DOHH2 (cell line): ENCODE results near the gene FAM184A.

Source experiments
- H3F3A ChIP-seq: fragments of 200-600 bp; sonication (generic), shearing (Covaris generic); 2 replicates; pipeline ENCODE4 v1.6.0; 2016; ENCODE audit warnings: antibody characterized with exemption, mild to moderate bottlenecking; ENCODE audit not compliant: control insufficient read depth, insufficient read depth
- H3K27ac ChIP-seq: fragments of 200-600 bp; sonication (generic); 2 replicates; pipeline ENCODE4 v1.5.1; 2014; ENCODE audit warnings: low read depth, mild to moderate bottlenecking, low read length, moderate library complexity
- H3K27me3 ChIP-seq: fragments of 200-600 bp; sonication (generic); 2 replicates; pipeline ENCODE4 v1.6.1; 2014; ENCODE audit warnings: mild to moderate bottlenecking, low read length, mixed read lengths; ENCODE audit not compliant: control insufficient read depth
- H3K36me3 ChIP-seq: fragments of 200-600 bp; sonication (generic); 2 replicates; pipeline ENCODE4 v1.6.1; 2014; ENCODE audit warnings: mild to moderate bottlenecking, low read length, moderate library complexity, mixed read lengths; ENCODE audit not compliant: control insufficient read depth
- H3K4me1 ChIP-seq: fragments of 200-600 bp; sonication (generic); 2 replicates; pipeline ENCODE4 v1.6.1; 2014; ENCODE audit warnings: mild to moderate bottlenecking, low read length, mixed read lengths; ENCODE audit not compliant: control insufficient read depth
- H3K4me2 ChIP-seq: fragments of 200-600 bp; sonication (generic); 2 replicates; pipeline ENCODE4 v1.6.0; 2014; ENCODE audit warnings: mild to moderate bottlenecking, low read length, moderate library complexity
- H3K4me3 ChIP-seq: fragments of 200-600 bp; sonication (generic); 2 replicates; pipeline ENCODE4 v1.5.1; 2014; ENCODE audit warnings: mild to moderate bottlenecking, low read length, mixed read lengths
- H3K79me2 ChIP-seq: fragments of 200-600 bp; sonication (generic); 2 replicates; pipeline ENCODE4 v1.6.1; 2014; ENCODE audit warnings: mild to moderate bottlenecking, low read length, mixed read lengths; ENCODE audit not compliant: control insufficient read depth
- H3K9me2 ChIP-seq: fragments of 200-600 bp; sonication (generic); replicated peaks from 2 replicates; pipeline ENCODE4 v1.6.1; 2014; ENCODE audit warnings: mild to moderate bottlenecking, low read length, mixed read lengths; ENCODE audit not compliant: control insufficient read depth
- H3K9me3 ChIP-seq: fragments of 200-600 bp; sonication (generic); 2 replicates; pipeline ENCODE4 v1.6.1; 2014; ENCODE audit warnings: antibody characterized with exemption, low read length, mixed read lengths; ENCODE audit not compliant: control insufficient read depth, insufficient read depth
- H4K20me1 ChIP-seq: fragments of 200-600 bp; sonication (generic); 2 replicates; pipeline ENCODE4 v1.6.0; 2014; ENCODE audit warnings: low read depth, mild to moderate bottlenecking, antibody characterized with exemption, low read length, moderate library complexity; ENCODE audit not compliant: control insufficient read depth, insufficient read depth
- EZH2phosphoT487 ChIP-seq: fragments of 200-600 bp; sonication (generic); IDR thresholded peaks from 2 replicates; pipeline ENCODE4 v1.6.1; 2017; ENCODE audit warnings: borderline replicate concordance, mild to moderate bottlenecking, antibody characterized with exemption, low read length, moderate library complexity, mixed read lengths
- TF ChIP-seq, protein P1 (sequence below): fragments of 200-600 bp; sonication (generic); IDR thresholded peaks from one replicate; pipeline ENCODE4 v1.5.1; 2014; ENCODE audit warnings: antibody characterized with exemption, mild to moderate bottlenecking, low read depth, low read length; ENCODE audit not compliant: poor library complexity, severe bottlenecking

Gene FAM184A

DNA sequence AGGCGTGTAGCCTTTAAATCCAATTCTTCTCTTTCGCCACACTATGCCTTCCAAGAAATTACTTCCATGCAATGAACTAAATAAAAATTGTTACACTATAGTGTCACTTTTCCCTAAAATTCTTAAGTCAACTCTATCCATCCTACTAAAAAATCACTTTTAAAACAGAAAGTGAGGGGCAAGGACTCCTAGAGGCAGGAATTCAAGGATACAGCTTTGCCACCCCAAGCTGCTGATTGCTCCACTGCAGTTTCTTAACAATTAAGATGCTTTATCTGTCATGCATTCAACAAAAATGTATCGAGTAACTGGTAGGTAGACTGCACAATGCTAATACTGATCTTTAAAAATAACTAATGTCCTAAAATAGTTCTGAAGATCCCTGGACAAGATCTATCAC lies 147.8 kb downstream of the FAM184A start:
- Histone ChIP-seq H3F3A (0 out of 2 replicates have a peak, but pooled peaks cover 5% of the 10 kb centered on the region), H3K79me2 (peaks cover 22% of the 10 kb centered on the region), H3K9me3 (no peaks in the 10 kb centered on the region), H3K27me3 (no peaks in the 10 kb centered on the region), H4K20me1 (0 out of 2 replicates have a peak, but pooled peaks cover 3% of the 10 kb centered on the region), H3K9me2 (no peaks in the 10 kb centered on the region), H3K36me3 (peaks cover 42% of the 10 kb centered on the region), H3K4me1 (peaks cover 12% of the 10 kb centered on the region), H3K27ac (no peak overlapping the region), H3K4me2 (no peak overlapping the region), H3K4me3 (no peak overlapping the region)
- TF ChIP-seq EZH2phosphoT487 = no peak
- TF ChIP-seq, protein P1, sequence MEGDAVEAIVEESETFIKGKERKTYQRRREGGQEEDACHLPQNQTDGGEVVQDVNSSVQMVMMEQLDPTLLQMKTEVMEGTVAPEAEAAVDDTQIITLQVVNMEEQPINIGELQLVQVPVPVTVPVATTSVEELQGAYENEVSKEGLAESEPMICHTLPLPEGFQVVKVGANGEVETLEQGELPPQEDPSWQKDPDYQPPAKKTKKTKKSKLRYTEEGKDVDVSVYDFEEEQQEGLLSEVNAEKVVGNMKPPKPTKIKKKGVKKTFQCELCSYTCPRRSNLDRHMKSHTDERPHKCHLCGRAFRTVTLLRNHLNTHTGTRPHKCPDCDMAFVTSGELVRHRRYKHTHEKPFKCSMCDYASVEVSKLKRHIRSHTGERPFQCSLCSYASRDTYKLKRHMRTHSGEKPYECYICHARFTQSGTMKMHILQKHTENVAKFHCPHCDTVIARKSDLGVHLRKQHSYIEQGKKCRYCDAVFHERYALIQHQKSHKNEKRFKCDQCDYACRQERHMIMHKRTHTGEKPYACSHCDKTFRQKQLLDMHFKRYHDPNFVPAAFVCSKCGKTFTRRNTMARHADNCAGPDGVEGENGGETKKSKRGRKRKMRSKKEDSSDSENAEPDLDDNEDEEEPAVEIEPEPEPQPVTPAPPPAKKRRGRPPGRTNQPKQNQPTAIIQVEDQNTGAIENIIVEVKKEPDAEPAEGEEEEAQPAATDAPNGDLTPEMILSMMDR = no peak

DNA sequence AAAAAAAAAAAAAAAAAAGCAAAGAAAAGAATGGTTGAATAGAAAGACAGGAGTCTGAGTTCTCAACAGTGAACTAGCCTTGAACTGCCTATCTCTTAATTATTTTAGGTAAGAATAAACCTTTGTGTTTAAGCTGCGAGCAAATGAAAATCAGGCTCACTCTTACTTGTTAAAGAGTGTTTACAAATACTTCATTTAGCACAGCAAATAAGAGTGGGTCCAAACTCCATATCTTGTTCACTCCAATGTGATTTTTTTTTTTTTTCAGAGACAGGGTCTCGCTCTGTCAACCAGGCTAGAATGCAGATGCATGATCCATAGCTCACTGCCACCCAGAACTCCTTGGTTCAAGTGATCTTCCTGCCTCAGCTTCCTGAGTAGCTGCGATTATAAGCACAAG lies 155.4 kb downstream of the FAM184A start:
- Histone ChIP-seq H3K4me1 (no peaks in the 10 kb centered on the region), H3K9me2 (no peaks in the 10 kb centered on the region), H3K9me3 (no peaks in the 10 kb centered on the region), H3K4me3 (no peak overlapping the region), H3K36me3 (peaks cover 65% of the 10 kb centered on the region), H3K79me2 (peaks cover 4% of the 10 kb centered on the region; the same call in 1 of the 2 replicates), H3K27me3 (no peaks in the 10 kb centered on the region), H3K27ac (no peak overlapping the region), H3K4me2 (no peak overlapping the region), H3F3A (no peaks in the 10 kb centered on the region), H4K20me1 (0 out of 2 replicates have a peak, but pooled peaks cover 2% of the 10 kb centered on the region)
- TF ChIP-seq, protein P1 = no peak
- TF ChIP-seq EZH2phosphoT487 = no peak

DNA sequence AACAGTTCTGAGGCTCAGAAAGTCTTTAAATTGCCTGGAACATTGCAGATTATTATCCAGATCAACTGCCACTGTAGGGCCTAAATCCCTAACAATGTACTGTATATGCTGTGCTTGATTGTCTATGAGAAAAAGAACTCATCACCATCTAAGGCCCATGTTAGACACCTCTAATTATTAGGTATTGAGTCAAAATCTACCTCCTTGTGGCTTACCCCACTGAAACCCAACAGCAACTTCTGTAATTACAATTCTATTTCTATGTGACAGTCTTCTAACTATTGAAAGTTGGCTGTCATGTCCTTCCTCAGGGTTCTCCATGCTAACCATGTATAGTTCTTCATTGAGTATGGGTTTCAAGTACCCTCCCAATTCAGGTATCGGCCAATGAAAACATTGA lies 157.4 kb downstream of the FAM184A start:
- no peak overlapping the region for H3K4me2 ChIP-seq
- H3K4me3 ChIP-seq = no peak overlapping the region
- no peaks in the 10 kb centered on the region for H3K27me3 ChIP-seq
- H3K27ac ChIP-seq = no peak overlapping the region
- no peaks in the 10 kb centered on the region for H3K9me3 ChIP-seq
- H3F3A ChIP-seq = no peaks in the 10 kb centered on the region
- TF ChIP-seq, protein P1 = no peak
- no peak for TF ChIP-seq EZH2phosphoT487
- H4K20me1 ChIP-seq = 0 out of 2 replicates have a peak, but pooled peaks cover 2% of the 10 kb centered on the region
- no peaks in the 10 kb centered on the region for H3K4me1 ChIP-seq
- peaks cover 2% of the 10 kb centered on the region; the same call in 1 of the 2 replicates for H3K79me2 ChIP-seq
- peaks cover 67% of the 10 kb centered on the region for H3K36me3 ChIP-seq
- H3K9me2 ChIP-seq = no peaks in the 10 kb centered on the region

DNA sequence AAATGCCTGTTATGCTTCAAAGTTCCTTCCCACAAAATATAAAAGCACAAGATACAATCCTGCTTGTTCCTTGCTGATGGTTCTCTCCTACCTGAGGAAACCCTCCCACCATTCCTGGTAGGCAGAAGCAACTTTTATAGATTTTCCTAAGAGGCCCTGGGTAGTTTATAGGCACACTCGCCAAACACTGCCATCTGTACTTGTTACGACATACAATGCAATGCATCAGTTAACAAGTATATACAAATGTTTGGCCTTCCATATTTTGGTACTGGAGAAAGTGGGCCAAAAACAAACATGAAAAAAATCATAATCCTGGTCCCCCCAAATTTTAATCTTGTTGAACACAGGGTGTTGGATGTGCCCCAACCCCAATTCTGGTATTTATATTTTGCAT lies 160.1 kb downstream of the FAM184A start:
- no peaks in the 10 kb centered on the region for H3K79me2 ChIP-seq
- no peaks in the 10 kb centered on the region for H3K9me3 ChIP-seq
- no peak overlapping the region for H3K27ac ChIP-seq
- H3K27me3 ChIP-seq = no peaks in the 10 kb centered on the region
- no peak overlapping the region for H3K4me3 ChIP-seq
- H3K36me3 ChIP-seq = peaks cover 80% of the 10 kb centered on the region
- no peaks in the 10 kb centered on the region for H3K9me2 ChIP-seq
- H4K20me1 ChIP-seq = 0 out of 2 replicates have a peak, but pooled peaks cover 2% of the 10 kb centered on the region
- H3K4me2 ChIP-seq = no peak overlapping the region
- no peaks in the 10 kb centered on the region for H3K4me1 ChIP-seq
- TF ChIP-seq, protein P1 = no peak
- no peak for TF ChIP-seq EZH2phosphoT487
- H3F3A ChIP-seq = no peaks in the 10 kb centered on the region
